GM21447 (cell line): ENCODE results near the gene WDR45.
A peak's percentile ranks its signal among the peaks of the same experiment; 100 is the strongest.

ENCODE experiments used
- ATAC-seq: cut with Tn5 transposase; IDR thresholded peaks from one replicate; pipeline ENCODE4 v1.9.1; 2021; ENCODE audit not compliant: unreplicated experiment

Gene WDR45

DNA sequence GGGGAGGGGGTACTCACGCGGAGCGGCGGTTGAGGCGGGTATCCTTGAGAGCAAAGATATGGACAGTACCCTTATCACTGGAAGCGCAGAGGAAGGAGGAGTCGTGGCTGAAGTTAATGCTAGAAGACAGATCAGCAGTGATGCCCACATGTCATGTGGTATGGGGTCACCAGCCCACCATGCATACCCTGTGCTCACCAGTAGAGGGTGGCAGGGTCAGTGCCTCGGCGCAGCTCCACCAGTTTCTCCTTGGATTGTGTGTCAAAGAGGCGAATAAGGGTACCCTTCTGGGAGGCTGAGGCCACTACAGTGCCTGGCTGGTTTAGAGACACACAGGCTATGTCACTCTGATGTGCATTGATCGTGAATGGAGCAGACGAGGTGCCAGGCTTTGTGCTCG is 4.3 kb downstream of the WDR45 start:
- no peak for ATAC-seq

DNA sequence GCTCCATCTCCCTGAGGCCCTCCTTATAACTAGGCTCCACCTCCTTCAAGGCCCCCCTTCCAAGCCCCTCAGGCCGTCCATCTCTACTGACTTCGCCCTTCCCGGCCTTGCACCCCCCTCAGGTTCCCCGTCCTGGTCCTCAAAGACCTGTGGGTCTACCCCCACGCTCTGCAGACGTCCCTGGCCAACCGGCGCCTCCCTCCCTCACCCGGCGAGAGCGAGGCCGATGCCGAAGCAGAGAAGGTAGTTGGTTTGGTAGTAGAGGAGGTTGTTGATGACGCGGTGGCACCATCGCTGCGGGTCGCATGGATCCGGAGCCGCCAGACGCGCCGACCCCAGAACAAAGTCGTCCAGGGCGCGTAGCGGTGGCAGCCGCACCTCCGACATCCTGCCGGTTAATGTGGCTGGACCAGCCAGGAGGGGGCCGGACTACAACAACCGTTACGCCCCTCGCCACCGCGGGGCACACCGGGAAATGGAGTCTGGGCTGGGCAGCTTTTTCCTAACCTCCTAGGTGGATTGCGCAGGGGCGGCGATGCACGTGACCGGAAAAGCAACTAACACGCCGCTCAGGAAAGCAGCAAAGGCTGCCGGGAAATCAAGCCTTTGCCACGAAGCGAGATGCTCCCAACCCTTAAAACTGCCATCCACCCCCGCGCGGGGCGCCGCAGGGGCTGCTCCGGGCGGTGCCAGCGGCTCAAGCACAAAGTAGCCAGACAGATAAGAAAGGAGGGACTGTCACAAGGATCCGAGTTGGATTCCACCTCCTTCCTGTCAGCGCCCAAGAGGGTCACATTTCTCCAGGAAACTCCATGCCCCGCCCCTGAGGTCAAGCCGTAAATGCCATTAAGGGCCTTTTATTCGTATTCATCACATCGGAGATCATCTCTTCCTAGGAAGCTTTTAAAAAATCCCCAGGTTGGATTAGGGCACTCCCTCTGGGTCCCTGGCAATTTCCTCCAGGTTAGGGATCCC is 5.8 kb downstream of the WDR45 start, which contains the start of gene PRAF2:
Gene PRAF2 (minus strand): TSS at position 402 of the 975 bp plus-strand sequence. CDS start 15 bp downstream, at position 387.
- ATAC-seq = peak; percentile 93

DNA sequence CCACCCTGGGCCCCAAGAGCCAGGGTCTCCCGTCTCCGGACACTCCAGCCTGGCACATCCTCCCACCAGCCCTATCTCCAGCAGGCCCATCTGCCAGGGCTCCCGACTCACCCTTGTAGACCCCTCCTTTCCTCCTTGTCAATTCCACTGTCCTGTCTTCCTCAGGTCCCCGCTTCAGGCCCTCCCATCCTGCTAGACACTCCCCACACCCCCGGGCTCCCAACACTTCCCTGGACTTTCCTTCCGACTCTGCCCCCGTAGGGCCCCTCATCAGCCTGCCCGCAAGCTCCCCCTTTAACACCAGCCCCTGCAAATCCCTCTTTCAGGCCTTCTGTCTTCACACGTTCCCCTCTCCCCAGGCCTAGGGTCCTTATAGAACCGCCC is 7.0 kb downstream of the WDR45 start:
- no peak for ATAC-seq

DNA sequence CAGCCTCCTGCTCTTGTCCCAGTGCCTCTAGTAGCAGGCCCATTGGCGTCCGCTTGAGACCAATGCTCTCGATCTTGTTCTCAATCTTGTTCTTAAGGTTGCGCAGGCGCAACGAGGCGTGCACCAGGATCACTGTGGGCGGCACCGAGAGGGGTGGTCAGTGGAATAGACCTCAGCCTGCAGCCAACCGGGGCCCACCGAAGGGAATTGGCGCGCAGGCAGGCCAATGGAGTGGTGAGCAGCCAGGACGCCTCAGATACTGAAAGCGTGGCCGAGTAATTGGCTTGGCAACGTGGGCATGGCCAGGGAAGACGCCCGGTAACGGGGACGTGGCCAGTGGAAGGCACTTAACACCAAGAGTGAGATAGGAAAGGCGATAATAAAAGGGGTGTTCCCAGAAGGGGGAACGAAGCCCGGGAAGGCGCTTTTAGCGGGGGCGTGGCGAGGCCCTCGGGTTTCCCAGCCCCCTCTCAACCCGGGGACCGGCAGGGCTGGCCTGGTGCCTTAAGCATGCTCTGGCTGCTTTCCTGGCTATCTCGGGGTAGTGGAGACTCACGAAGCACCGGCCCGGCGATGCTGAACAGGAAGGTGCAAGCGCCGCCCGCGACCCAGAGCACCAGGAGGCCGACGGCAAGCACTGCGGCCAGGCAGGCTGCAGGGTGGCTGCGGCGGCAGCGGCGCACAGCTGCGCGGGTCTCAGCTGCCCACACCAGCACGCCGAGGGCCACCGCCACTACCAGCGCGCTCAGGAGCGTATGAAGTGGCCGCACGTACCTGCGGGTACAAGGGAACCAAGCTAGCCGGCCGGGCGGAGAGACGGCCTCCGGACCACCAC is 7.6 kb downstream of the WDR45 start:
- ATAC-seq = no peak

DNA sequence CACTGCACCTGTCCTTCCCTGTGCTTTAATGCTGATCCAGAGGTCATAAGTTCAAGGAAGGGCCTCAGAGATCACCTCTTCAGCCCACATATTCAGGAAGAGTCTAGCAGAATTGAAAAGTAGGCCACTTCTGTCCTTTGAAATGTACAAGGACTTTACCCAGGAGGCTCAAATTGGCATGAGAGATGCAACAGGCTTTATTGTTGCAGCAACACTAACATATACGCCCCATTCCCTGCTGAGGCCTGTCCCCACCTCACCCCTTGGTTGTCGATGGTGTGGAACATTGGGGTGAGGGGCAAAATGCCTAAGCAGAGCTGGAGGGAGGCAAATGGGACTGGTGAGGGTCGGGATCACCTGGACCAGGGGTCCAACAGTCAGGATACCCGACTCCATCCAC is 8.7 kb downstream of the WDR45 start:
- no peak for ATAC-seq

DNA sequence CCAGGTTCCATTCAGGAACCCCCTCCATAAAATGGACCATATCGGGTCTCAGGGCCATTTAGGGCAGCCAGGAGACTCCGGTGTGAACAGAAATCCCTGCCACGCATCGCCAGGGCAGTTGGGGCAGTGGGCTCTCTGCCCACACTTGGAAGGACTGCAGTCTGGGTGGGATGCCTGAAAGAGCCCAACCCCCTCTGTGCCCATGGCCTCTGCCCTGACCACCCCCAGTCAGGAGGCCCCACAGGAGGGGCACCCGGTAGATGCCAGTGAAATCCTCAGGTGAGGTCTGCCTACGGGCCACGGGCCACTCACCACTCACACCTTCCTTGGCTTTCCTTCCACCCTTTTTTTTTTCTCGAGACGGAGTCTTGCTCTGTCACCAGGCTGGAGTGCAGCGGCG is 10.6 kb downstream of the WDR45 start:
- no peak for ATAC-seq

DNA sequence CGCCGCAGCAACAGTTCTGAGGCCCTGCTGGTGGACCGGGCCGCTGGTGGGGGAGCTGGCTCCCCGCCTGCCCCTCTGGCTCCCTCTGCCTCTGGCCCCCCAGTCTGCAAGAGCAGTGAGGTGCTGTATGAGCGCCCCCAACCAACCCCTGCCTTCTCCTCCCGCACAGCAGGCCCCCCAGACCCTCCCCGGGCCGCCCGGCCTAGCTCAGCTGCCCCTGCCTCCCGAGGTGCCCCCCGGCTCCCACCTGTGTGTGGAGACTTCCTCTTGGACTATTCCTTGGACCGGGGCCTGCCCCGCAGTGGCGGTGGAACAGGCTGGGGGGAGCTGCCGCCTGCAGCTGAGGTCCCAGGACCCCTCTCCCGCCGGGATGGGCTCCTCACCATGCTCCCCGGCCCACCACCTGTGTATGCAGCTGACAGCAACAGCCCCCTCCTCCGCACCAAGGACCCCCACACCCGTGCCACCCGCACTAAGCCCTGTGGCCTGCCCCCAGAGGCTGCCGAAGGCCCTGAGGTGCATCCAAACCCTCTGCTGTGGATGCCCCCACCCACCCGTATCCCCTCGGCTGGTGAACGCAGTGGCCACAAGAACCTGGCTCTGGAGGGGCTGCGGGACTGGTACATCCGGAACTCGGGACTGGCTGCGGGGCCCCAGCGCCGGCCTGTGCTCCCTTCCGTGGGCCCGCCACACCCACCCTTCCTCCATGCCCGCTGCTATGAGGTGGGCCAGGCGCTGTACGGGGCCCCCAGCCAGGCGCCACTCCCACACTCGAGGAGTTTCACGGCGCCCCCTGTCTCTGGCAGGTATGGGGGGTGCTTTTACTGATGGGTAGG is 12.2 kb downstream of the WDR45 start:
- ATAC-seq = no peak

DNA sequence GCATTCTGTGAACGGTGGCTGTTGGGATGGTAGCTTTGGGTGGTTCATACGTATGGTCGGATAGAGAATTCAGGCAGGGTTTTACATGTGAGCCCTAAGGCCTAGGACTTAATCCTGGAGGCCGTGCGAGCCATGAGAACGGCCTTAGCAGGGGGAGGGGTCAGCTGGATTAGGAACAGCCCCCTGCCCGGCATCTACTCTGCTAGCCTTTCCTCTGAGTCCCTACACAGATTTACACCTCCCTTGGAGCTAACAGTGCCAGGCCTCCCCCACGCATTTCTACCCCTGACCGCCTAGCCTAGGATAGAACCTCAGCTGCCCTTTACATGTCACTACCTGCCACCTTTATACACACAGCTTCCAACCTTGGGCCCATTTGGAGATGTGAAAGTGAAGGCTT is 13.0 kb downstream of the WDR45 start:
- no peak for ATAC-seq

DNA sequence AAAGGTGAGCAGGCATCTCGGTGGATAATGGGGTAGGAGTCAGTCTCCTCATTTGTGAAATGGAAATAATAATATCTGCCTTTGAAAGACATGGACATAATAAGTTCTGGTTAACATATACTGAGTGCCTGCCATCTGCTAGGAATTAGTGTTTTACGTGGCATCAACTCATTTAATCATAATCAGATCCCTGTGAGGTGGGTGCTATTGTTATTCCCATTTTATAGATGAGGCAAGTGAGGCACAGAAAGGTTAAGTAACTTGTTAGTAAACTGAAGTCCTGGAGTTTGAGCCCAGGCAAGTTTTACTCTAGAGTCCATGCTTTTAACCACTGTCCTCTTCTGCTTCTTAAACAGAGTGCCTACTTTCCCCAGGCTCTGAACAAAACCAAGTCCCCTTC is 13.4 kb downstream of the WDR45 start:
- no peak for ATAC-seq

DNA sequence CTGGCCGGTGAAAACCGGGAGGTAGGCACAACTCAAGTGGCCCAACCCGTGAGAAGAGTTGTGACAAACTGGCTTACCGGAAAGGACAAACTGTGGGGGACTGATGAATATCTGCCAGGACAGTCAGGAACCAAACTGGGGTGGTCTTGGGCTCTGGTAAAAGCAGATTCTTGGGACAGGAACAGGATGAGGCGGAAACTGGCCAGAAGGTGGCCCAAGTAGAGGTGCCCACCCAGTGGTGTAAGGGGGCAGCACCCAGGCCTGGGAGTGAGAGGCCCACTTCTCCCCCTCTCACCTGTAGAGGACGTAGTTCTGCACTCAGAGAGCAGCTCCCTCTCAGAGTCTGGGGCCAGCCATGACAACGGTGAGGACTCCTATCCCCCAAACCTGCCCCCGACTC is 15.0 kb downstream of the WDR45 start:
- no peak for ATAC-seq

DNA sequence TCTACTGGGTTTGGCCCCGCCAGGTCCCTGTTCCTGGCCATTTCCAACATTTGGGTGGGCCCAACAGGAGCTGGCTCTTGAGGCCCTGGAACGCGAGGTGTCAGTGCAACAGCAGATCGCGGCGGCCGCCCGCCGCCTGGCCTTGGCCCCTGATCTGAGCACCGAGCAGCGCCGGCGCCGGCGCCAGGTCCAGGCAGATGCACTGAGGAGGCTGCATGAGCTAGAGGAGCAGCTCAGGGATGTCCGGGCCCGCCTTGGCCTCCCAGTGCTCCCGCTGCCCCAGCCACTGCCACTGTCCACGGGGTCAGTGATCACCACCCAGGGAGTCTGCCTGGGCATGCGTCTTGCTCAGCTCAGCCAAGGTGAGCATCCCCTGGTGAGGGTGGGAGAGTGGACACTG is 15.4 kb downstream of the WDR45 start:
- no peak for ATAC-seq

DNA sequence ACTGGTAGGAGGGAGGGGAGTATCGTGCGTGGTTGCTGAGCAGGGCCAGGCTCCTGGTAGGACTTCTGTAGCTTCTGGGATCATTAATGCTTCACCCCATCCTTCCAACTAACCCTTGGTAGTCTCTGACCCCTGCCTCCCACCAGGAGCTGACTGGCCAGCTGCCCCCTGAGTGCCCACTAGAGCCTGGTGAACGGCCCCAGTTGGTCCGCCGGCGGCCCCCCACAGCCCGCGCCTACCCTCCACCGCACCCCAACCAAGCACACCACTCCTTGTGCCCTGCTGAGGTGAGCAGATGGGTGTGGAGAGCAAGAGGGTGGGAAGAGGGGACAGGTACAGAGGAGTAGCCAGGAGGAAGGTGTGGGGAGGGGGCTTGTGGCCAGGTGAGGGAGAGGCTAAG is 16.0 kb downstream of the WDR45 start:
- ATAC-seq = no peak

DNA sequence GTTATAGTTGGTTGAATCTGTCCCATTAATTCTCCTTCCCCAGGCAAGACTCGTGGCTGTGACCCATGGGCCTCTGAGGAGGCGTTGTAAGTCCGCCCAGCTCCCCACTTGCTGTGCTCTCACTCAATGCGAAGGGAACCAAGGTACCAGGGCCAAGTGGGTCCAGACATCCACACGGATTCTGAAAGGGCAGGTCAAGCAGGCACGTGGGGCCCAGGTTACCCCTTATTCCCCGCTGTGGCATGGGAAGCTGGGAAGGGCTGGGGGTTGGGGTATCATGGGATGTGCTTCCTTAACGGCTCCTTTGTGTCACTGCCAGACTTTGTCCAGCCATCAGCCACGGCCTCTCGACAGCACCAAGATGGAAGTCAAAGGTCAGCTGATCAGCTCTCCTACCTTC is 17.8 kb downstream of the WDR45 start:
- no peak for ATAC-seq

DNA sequence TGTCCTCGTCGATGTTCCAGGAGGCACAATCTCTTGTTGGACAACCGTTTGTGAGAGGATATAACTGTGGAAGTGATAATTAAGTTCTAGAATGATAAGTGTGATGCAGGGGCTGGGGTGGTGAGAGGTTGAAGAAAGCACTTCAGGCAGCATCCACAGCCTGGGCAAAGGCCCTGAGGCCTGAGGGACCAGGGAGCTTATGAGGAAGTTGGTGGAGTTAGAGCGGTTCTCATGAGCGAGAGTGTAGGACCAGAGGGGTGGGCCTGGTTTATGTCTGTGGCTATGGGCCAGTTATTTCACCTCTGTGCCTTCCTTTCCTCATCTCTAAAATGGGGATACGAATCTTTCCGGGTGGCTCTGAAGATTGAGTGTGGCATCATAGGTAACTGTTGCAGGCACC is 18.2 kb downstream of the WDR45 start:
- no peak for ATAC-seq

DNA sequence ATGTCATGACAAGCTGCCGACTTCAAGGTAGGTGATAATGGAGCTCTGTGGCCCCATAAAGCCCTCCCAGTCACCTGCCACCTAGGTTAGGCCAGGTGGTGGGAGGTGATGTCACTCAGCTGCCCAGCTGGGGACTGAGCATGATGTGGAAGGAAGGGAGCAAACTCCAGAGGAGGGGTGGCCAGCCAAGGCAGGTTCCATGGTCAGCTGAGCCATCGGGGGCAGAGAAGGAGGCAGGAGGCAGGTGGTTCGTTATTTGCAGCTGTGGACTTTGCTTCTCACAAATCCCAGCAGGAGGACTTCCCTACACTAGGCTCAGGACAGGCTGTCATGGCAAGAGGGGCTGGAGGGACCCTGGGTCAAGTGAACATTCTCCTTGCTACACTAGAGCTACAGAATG is 18.8 kb downstream of the WDR45 start:
- no peak for ATAC-seq

DNA sequence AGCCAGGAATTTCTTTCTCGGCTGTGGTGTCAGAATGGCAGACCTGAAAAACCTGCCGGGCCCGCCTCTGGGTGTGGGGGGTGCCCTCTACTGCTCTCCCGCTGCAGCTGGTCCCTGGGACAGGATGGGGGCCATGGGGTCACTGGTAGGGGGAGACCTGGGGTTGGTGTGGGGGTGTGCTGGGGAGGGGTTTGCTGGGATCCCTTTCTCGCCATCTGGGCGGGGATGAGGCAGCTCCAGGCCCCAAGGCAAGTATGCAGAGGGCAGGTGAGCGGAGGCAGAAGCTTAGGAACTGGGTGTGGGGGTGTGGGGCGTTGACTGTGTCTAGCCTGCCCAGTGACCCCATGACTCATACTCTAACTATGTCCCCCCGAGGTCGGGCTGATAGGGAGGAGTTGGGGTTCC is 20.0 kb downstream of the WDR45 start:
- ATAC-seq = no peak

DNA sequence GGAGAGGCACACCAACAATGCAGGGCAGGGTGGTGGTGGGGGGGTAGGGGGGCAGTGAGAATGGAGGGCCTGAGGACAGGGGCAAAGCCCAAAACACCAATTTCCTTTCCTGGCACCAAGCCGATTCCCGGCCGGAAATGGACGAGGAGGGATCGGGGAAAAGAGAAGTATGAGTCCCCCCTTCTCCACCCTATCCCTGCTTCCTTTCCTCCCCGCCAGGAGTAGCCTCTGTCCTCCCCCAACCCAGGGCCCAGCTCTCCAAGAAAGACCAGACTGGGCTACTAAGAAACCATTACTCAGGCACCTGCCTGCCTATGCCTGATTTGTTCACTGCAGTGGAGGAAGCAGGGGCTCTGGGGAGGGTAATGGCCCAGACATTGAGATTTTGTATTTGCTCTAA is 20.5 kb downstream of the WDR45 start:
- ATAC-seq = no peak

DNA sequence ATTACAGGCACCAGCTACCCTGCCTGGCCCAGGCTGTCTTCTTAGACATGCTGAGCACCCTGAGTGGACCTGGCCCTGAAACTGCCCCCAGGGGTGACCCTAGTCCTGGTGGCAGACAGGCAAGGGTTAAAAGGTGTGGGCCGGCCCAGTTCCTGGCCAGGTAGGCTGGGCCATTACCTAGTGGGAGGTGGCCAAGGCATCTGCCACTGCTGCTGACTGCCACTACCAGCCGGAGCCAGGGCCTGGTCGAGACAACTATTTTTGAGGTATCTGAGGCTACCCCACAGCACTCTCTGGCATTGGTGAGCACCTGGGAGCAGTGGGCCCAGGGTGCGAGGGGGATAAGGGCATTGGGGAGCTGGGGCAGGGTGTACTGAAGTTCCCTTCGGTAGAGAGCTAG is 20.9 kb downstream of the WDR45 start, which contains the start of gene CCDC120:
Gene CCDC120 (plus strand): TSS at position 206 of the 400 bp plus-strand sequence. CDS start 3,043 bp downstream, outside the sequence.
- ATAC-seq = no peak

DNA sequence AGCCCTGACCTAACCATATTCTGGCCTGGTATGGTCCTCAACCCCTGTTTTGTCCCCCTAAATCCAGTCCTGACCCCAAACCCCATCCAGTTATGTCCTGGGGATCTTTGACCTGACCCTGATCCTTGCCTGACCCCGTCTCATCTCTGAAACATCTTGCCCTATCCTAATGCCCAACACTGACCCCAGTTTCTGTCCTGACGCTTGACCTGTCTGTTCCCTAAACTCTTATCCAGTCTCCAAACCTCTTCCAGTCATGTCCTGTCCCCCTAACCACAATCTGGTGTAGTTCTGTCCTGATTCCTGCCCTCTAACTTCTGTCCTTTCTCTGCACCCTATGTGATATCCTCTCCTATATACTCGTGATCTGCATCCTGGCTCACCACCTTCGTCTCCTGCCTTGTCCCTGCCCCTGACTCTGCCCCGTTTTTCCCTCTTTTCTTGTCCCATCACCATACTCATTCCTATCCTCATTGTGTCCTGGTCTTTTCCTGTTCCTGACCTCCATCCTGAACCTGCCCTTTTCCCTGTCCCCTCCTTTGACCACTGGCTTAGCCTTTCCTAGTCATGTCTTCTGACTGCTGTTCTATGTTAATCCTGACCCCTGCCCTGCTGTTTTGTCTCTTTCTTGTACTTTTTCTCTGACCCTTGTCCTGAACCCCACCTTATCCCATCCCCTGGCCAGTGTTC is 25.5 kb downstream of the WDR45 start:
- ATAC-seq = no peak
